Measurements from ENCODE around the gene DNMT3L.

DNA sequence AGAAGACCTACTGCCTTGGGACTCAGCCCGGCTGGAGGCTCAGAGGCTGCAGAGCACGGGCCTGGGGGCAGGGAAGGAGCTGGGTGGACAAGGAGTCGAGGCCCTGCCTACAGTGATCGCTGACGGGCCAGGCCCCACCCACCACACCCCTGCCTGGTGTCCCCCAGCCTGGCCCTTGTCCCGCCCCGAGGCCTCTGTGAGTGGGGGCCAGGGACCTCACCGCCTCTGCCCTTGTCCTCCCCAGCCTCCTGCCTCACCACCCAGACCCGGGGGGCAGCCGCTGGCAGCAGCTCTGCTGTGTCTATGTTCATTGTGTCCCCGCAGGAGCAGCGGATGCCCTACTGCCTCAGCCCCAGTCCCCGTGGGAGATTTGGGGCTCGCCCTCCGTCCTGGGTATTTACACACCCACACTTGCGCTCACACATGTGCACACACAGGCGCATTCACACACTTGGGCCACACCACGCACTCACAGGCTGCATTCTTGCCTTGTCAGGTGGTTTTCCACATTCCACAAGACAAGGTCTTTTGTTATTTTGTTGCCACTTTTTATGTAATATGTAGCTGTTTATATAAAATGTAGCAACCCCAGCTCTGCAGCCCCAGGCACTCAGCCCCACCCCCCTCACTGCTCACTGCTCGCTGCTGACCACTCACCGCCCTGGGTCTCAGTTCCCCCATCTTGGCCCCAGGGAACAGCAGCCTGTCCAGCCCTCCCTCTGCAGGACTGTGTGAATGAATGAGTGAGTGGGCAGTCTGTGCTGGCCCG is 45.4 kb upstream of the DNMT3L start:
- TF ChIP-seq, protein P1, sequence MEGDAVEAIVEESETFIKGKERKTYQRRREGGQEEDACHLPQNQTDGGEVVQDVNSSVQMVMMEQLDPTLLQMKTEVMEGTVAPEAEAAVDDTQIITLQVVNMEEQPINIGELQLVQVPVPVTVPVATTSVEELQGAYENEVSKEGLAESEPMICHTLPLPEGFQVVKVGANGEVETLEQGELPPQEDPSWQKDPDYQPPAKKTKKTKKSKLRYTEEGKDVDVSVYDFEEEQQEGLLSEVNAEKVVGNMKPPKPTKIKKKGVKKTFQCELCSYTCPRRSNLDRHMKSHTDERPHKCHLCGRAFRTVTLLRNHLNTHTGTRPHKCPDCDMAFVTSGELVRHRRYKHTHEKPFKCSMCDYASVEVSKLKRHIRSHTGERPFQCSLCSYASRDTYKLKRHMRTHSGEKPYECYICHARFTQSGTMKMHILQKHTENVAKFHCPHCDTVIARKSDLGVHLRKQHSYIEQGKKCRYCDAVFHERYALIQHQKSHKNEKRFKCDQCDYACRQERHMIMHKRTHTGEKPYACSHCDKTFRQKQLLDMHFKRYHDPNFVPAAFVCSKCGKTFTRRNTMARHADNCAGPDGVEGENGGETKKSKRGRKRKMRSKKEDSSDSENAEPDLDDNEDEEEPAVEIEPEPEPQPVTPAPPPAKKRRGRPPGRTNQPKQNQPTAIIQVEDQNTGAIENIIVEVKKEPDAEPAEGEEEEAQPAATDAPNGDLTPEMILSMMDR (IDR thresholded peaks at IDR 0.05), result no peak
- TF ChIP-seq POLR2A (IDR thresholded peaks at IDR 0.05) (no peak), POLR2AphosphoS5 (IDR thresholded peaks at IDR 0.05) (no peak), EP300 (IDR thresholded peaks at IDR 0.05) (no peak)
